ENCODE data around the gene DEDD.

- TF ChIP-seq CTCF (conservative IDR thresholded peaks at IDR 0.05) (no peak), EZH2 (IDR thresholded peaks at IDR 0.05; ENCODE audit: low read depth) (no peak)
These were observed 41.9 kb downstream of the DEDD start for GRCh38 chr1:161090617-161091016.

Data from PC-9 (cell line).